HFFc6 (cell line): Measurements from ENCODE around the gene COL4A6. TPM values are rescaled to one million over a fixed set of nuclear protein-coding genes. Genes with fewer than 3 reads are reported as not detected.

Experiments used
- DNase-seq: peaks from one replicate; pipeline ENCODE4 v3.0.0-alpha.2; 2018
- H3K27ac Mint-ChIP-seq: 2 replicates; pipeline ENCODE4 v1.8.0; 2020; ENCODE audit warnings: mild to moderate bottlenecking, mixed read lengths
- H3K27me3 Mint-ChIP-seq: 2 replicates; pipeline ENCODE4 v1.8.0; 2021; ENCODE audit warnings: mild to moderate bottlenecking, moderate library complexity, mixed read lengths; ENCODE audit not compliant: insufficient read depth
- H3K36me3 Mint-ChIP-seq: 2 replicates; pipeline ENCODE4 v1.8.0; 2021; ENCODE audit warnings: low read depth, mixed read lengths
- H3K4me1 Mint-ChIP-seq: 2 replicates; pipeline ENCODE4 v1.8.0; 2020; ENCODE audit warnings: low read depth, mixed read lengths
- H3K4me3 Mint-ChIP-seq: 2 replicates; pipeline ENCODE4 v1.8.0; 2020; ENCODE audit warnings: mild to moderate bottlenecking, moderate library complexity, mixed read lengths
- H3K9me3 Mint-ChIP-seq: 2 replicates; pipeline ENCODE4 v1.8.0; 2020; ENCODE audit warnings: mild to moderate bottlenecking, mixed read lengths
- total RNA-seq, 6 experiments: library from RNA; stranded (reverse); fragmentation: NEBNext Ultra II Directional; extraction: Animal tissue kit (Norgen Biotek cat#: 25700); gene quantifications; 2 replicates in 1 of 6; 3 replicates in 5 of 6; pipeline ENCODE4 v1.2.3, GENCODE V29; 2021
- TF ChIP-seq, protein P1 (sequence below): fragments of 200-600 bp; sonication (generic); IDR thresholded peaks from 2 replicates; pipeline ENCODE4 v1.5.0; 2021; ENCODE audit warnings: antibody characterized with exemption, mild to moderate bottlenecking

Gene COL4A6
- total RNA-seq, 6 experiments from 2014 or later: 0.03 to 0.16 (median 0.11) TPM

DNA sequence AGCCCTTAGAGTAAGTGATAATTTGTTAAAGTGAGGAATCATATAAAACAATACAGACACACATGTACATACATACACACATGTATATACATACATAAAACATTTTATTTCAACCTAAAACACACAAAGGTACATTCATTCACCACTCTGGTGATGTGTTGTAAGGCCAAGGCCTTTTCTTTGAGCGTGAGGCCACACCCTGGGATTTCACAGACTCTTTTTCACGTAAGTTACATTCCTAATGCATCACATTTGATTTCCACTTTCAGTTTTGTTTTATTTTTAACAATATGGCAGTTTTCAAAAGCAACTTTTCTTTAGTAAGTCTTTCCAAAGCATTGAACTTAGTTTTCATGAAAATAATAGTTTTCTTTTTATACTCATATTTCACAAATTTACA is 170.7 kb downstream of the COL4A6 start:
- Mint-ChIP-seq H3K36me3 (no peaks in the 10 kb centered on the region), H3K27me3 (peaks cover 6% of the 10 kb centered on the region), H3K9me3 (no peaks in the 10 kb centered on the region), H3K4me3 (no peak overlapping the region), H3K27ac (no peak overlapping the region), H3K4me1 (no peaks in the 10 kb centered on the region)
- TF ChIP-seq, protein P1, sequence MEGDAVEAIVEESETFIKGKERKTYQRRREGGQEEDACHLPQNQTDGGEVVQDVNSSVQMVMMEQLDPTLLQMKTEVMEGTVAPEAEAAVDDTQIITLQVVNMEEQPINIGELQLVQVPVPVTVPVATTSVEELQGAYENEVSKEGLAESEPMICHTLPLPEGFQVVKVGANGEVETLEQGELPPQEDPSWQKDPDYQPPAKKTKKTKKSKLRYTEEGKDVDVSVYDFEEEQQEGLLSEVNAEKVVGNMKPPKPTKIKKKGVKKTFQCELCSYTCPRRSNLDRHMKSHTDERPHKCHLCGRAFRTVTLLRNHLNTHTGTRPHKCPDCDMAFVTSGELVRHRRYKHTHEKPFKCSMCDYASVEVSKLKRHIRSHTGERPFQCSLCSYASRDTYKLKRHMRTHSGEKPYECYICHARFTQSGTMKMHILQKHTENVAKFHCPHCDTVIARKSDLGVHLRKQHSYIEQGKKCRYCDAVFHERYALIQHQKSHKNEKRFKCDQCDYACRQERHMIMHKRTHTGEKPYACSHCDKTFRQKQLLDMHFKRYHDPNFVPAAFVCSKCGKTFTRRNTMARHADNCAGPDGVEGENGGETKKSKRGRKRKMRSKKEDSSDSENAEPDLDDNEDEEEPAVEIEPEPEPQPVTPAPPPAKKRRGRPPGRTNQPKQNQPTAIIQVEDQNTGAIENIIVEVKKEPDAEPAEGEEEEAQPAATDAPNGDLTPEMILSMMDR: no peak
- no peak for DNase-seq

DNA sequence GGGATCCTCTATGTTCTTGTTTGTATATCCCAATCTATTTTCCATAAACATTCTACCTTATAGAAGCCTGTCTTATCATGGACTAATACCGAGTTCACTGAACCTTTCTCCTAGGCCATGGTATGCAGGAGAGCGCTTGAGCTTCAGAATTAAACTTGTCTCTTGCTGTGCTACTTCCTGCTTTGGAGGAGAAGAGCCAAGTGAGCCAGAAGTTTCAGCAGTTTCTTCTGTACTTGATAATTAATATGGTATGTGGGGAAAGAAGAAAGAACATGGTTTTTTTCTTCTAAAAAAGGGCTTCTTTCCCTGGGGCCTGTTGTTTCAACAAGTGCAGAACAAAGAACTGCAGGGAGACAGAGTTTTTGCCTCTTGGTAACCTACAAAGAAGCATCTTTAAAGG is 173.8 kb downstream of the COL4A6 start:
- H3K4me3 Mint-ChIP-seq: no peak overlapping the region
- TF ChIP-seq, protein P1: no peak
- H3K36me3 Mint-ChIP-seq: no peaks in the 10 kb centered on the region
- no peaks in the 10 kb centered on the region for H3K9me3 Mint-ChIP-seq
- no peaks in the 10 kb centered on the region for H3K4me1 Mint-ChIP-seq
- H3K27me3 Mint-ChIP-seq: peaks cover 6% of the 10 kb centered on the region
- DNase-seq: no peak
- no peak overlapping the region for H3K27ac Mint-ChIP-seq

DNA sequence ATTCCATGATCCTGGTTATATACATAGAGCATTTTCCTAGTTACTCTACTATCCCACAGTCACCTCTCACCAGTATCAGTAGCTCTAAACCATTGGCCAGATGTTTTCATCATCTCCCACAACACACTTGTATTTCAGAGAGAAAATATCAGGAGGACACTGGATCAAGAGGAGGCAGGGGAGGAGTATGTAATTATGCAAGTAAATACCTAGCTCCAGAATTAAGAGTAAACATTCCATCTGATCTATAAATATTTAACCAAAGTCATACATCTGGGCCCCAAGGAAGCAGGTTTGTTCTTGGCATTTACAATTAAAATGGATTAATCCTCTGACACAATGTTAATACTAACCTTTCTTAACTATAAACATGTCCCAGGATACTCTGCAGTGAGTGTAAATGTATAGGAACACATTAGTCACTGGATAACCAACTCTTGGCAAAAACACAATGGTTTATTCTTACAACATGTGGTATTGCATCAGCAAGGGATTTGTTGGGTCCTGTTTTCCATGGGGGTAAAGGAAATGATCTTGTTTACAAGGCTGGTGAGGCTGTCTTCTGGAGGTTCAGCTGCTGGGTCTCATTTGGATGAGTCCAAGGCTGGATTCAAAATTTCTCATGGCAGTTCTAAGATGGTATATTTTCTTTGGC is 176.5 kb downstream of the COL4A6 start:
- Mint-ChIP-seq H3K27ac (no peak overlapping the region), H3K27me3 (peaks cover 6% of the 10 kb centered on the region), H3K4me3 (no peak overlapping the region), H3K9me3 (no peaks in the 10 kb centered on the region), H3K36me3 (no peaks in the 10 kb centered on the region), H3K4me1 (no peaks in the 10 kb centered on the region)
- DNase-seq: no peak
- TF ChIP-seq, protein P1: no peak

DNA sequence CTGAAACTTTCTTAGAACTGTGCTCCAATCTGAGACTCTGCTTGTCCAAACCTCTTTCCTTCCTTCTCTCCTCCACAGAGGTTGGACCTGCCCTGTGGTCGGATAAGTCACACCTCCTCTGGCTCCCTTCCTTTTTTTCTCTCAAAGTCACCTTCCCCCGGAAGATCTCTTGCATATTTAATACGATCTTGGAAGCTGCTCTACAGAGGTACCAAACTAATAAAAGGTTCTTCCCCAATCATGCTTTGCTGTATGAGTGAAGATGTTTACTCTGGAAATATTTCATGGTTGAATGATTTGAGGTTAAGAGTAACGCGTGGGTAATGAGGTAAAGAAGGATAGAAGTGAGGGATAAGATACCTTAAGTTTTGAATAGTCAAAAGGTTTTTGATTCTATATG is 180.7 kb downstream of the COL4A6 start:
- Mint-ChIP-seq H3K27me3 (no peaks in the 10 kb centered on the region; the same call in 1 of the 2 replicates), H3K36me3 (no peaks in the 10 kb centered on the region), H3K27ac (no peak overlapping the region), H3K9me3 (no peaks in the 10 kb centered on the region), H3K4me3 (no peak overlapping the region), H3K4me1 (no peaks in the 10 kb centered on the region)
- TF ChIP-seq, protein P1: no peak
- no peak for DNase-seq

DNA sequence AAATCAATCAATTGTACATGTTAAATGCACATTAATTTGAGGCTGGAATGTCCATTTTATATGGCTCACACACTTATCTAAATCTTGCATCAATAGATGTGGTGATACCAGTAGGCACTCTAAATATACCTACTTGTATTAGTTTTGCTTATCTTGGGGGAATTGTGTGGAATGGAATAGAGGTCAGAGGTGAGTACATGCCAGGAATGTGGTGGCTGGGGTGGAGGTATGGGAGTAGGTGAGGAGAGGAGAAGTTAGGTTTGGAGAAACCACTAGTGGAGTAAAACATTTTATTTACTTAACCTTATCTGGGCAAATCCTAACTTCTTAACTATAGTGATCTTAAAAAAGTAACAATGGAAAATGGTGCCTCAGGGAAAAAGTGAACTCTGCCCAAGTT is 183.6 kb downstream of the COL4A6 start:
- DNase-seq: no peak
- no peaks in the 10 kb centered on the region for H3K4me1 Mint-ChIP-seq

More for the DNA sequence above, 183.6 kb downstream of the COL4A6 start:
- no peak overlapping the region for H3K27ac Mint-ChIP-seq
- no peaks in the 10 kb centered on the region for H3K9me3 Mint-ChIP-seq
- no peaks in the 10 kb centered on the region; the same call in none of the 2 replicates for H3K27me3 Mint-ChIP-seq
- no peaks in the 10 kb centered on the region for H3K36me3 Mint-ChIP-seq
- H3K4me3 Mint-ChIP-seq: no peak overlapping the region
- TF ChIP-seq, protein P1: no peak
